ENCODE measurements around the gene MYBL2. TPM values are rescaled to one million over a fixed set of nuclear protein-coding genes. Genes with fewer than 3 reads are reported as not detected.

Gene MYBL2
- total RNA-seq, 1 experiment from 2014 or later = 345 TPM

DNA sequence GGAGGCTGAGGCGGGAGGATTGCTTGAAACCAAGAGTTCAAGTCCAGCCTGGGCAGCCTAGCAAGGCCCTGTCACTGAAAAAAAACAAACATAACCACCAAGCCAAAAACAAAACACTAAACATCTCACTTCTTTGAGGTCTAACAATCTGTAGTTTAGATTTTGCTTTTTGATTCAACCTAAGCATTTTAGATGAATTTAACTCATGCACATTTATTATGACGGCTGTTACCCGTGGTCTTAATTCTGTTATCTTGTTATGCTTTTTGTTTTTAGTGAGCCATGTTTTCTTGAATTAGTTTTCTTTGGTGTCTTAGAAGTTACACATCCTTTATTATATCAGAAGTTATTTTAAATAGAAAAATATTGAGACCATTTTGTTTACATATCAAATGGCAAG is 73.7 kb downstream of the MYBL2 start:
- CTCF ChIA-PET = no interaction called here
- no peaks in the 10 kb centered on the region for H3K36me3 Mint-ChIP-seq (ENCODE audit: insufficient read depth, unreplicated experiment)

DNA sequence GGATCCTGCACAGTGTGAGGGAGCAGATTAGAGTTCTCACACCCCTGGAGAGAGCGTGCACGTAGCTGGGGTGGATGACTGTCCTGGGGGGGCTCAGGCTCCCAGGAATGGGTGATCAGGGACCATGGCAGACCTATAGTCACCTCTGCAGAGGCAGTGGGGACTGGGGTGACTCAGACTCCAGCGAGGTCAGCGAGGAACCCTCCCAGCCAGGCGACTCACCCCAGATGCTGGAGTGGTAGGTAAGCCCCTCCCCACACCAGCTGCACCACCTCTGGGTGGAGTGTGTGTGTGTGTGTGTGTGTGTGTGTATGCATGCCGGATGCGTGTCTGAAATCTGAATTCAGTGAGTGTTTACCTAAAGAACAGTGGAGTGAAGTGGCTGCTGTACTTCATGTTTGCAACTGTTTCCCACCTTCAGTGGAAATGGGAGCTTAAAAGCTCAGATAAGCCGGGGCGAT is 77.3 kb downstream of the MYBL2 start:
- TF ChIP-seq, protein P1, sequence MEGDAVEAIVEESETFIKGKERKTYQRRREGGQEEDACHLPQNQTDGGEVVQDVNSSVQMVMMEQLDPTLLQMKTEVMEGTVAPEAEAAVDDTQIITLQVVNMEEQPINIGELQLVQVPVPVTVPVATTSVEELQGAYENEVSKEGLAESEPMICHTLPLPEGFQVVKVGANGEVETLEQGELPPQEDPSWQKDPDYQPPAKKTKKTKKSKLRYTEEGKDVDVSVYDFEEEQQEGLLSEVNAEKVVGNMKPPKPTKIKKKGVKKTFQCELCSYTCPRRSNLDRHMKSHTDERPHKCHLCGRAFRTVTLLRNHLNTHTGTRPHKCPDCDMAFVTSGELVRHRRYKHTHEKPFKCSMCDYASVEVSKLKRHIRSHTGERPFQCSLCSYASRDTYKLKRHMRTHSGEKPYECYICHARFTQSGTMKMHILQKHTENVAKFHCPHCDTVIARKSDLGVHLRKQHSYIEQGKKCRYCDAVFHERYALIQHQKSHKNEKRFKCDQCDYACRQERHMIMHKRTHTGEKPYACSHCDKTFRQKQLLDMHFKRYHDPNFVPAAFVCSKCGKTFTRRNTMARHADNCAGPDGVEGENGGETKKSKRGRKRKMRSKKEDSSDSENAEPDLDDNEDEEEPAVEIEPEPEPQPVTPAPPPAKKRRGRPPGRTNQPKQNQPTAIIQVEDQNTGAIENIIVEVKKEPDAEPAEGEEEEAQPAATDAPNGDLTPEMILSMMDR (IDR thresholded peaks at IDR 0.05; ENCODE audit: insufficient read depth in 1 of 2, low read depth in 1 of 2, low read length in 1 of 2, severe bottlenecking in 1 of 2, unreplicated experiment in 1 of 2) = no peak
- Histone ChIP-seq H3K4me1 (peaks cover 22% of the 10 kb centered on the region), H3K4me3 (ENCODE audit: low read depth, low read length) (no peak overlapping the region), H3K36me3 (ENCODE audit: control insufficient read depth, insufficient read depth, low read length) (no peaks in the 10 kb centered on the region), H3K27me3 (replicated peaks; ENCODE audit: control insufficient read depth, insufficient read depth, low read length) (no peaks in the 10 kb centered on the region), H3K9me3 (no peaks in the 10 kb centered on the region)
- H3K27me3 Mint-ChIP-seq (ENCODE audit: insufficient read depth, unreplicated experiment) = peaks cover 4% of the 10 kb centered on the region
- ChIA-PET POLR2A (no interaction called here), CTCF (interaction anchor here (0.6 to 0.9 kb wide), 3 partner anchors 206 to 347 kb away, joined by 3 read pairs; no protein-coding TSS in a partner anchor)
- no peak overlapping the region for H3K4me3 Mint-ChIP-seq (ENCODE audit: unreplicated experiment)
- H3K9me3 Mint-ChIP-seq (ENCODE audit: unreplicated experiment) = no peaks in the 10 kb centered on the region
- H3K27ac Mint-ChIP-seq (ENCODE audit: unreplicated experiment) = no peak overlapping the region
- peaks cover 21% of the 10 kb centered on the region for H3K4me1 Mint-ChIP-seq (ENCODE audit: low read depth, unreplicated experiment)
- intact Hi-C loops (cut with micrococcal nuclease; ENCODE audit: unreplicated experiment) = no loop called here
- H3K36me3 Mint-ChIP-seq (ENCODE audit: insufficient read depth, unreplicated experiment) = no peaks in the 10 kb centered on the region
- no TSS peak for BruUV-seq (replicated peaks)
- no peak for DNase-seq

More for the DNA sequence above, 73.7 kb downstream of the MYBL2 start:
- intact Hi-C loops (cut with micrococcal nuclease; ENCODE audit: unreplicated experiment) = no loop called here
- DNase-seq = no peak
- no peak overlapping the region for H3K4me3 Mint-ChIP-seq (ENCODE audit: unreplicated experiment)
- peaks cover 8% of the 10 kb centered on the region for H3K4me1 ChIP-seq
- H3K27me3 Mint-ChIP-seq (ENCODE audit: insufficient read depth, unreplicated experiment) = peaks cover 4% of the 10 kb centered on the region
- TF ChIP-seq, protein P1 (IDR thresholded peaks at IDR 0.05; ENCODE audit: insufficient read depth in 1 of 2, low read depth in 1 of 2, low read length in 1 of 2, severe bottlenecking in 1 of 2, unreplicated experiment in 1 of 2) = no peak
- H3K9me3 ChIP-seq = no peaks in the 10 kb centered on the region
- POLR2A ChIA-PET = no interaction called here
- H3K4me1 Mint-ChIP-seq (ENCODE audit: low read depth, unreplicated experiment) = peaks cover 5% of the 10 kb centered on the region
- BruUV-seq (replicated peaks) = no TSS peak
- H3K4me3 ChIP-seq (ENCODE audit: low read depth, low read length) = no peak overlapping the region
- H3K27me3 ChIP-seq (replicated peaks; ENCODE audit: control insufficient read depth, insufficient read depth, low read length) = no peaks in the 10 kb centered on the region
- no peaks in the 10 kb centered on the region for H3K9me3 Mint-ChIP-seq (ENCODE audit: unreplicated experiment)
- H3K27ac Mint-ChIP-seq (ENCODE audit: unreplicated experiment) = no peak overlapping the region
- no peaks in the 10 kb centered on the region for H3K36me3 ChIP-seq (ENCODE audit: control insufficient read depth, insufficient read depth, low read length)

DNA sequence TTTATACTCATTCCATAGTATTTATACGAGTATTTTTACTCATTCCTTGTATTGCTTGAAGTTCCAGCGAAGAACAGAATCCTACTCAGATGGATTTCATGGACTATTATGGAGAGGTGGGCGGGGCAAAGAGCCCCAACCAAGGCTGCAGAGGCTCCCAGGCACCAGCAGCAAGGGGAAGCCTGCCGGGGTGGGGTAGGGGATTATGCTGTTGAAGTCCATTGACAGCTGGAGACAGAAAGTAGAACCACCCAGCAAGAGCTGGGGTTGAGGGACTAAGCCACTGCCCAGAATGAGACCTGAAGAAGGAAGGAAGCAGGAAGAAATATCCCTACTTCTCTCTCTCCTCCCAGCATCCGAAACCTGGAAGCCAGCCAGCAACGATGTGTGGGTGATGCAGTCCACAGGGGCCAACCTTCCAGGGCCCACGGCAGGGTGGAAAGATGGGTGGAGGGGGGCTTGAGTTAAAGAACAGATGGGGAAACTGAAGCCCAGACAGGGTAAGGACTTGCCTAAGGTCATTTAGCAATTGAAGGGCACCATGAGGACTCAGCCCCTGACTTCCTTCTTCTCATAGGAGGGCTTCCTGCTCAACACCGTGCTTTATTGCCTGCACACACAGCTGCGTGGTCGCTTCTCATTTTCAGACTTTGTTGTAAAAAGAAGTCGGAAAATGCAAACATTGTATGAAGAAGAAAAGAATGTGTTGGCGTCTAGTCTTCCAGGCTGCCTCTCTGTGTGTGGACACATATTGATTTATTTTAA is 78.2 kb downstream of the MYBL2 start:
- ChIA-PET POLR2A (no interaction called here), CTCF (interaction anchor here (0.7 to 0.9 kb wide), 2 partner anchors 207 to 227 kb away, joined by 3 read pairs; no protein-coding TSS in a partner anchor)
- intact Hi-C loops (cut with micrococcal nuclease; ENCODE audit: unreplicated experiment) = no loop called here
- no peak for DNase-seq
- H3K27me3 ChIP-seq (replicated peaks; ENCODE audit: control insufficient read depth, insufficient read depth, low read length) = no peaks in the 10 kb centered on the region; the same call in 1 of the 2 replicates
- Mint-ChIP-seq H3K36me3 (ENCODE audit: insufficient read depth, unreplicated experiment) (no peaks in the 10 kb centered on the region), H3K4me3 (ENCODE audit: unreplicated experiment) (no peak overlapping the region), H3K9me3 (ENCODE audit: unreplicated experiment) (no peaks in the 10 kb centered on the region), H3K4me1 (ENCODE audit: low read depth, unreplicated experiment) (peaks cover 21% of the 10 kb centered on the region), H3K27me3 (ENCODE audit: insufficient read depth, unreplicated experiment) (peaks cover 4% of the 10 kb centered on the region), H3K27ac (ENCODE audit: unreplicated experiment) (no peak overlapping the region)
- H3K36me3 ChIP-seq (ENCODE audit: control insufficient read depth, insufficient read depth, low read length) = no peaks in the 10 kb centered on the region
- H3K9me3 ChIP-seq = no peaks in the 10 kb centered on the region
- H3K4me1 ChIP-seq = peaks cover 22% of the 10 kb centered on the region
- TF ChIP-seq, protein P1 (IDR thresholded peaks at IDR 0.05; ENCODE audit: insufficient read depth in 1 of 2, low read depth in 1 of 2, low read length in 1 of 2, severe bottlenecking in 1 of 2, unreplicated experiment in 1 of 2) = no peak
- no peak overlapping the region for H3K4me3 ChIP-seq (ENCODE audit: low read depth, low read length)
- no TSS peak for BruUV-seq (replicated peaks)
